Measurements from ENCODE around the gene TRMT44. TPM values are rescaled to one million over a fixed set of nuclear protein-coding genes. Genes with fewer than 3 reads are reported as not detected.

Gene TRMT44
- total and polyA plus RNA-seq, 2 of the 13 experiments (the other 11 are each of a cell fraction or from before 2014, with no cell fraction given): 5.8 to 8.6 TPM

DNA sequence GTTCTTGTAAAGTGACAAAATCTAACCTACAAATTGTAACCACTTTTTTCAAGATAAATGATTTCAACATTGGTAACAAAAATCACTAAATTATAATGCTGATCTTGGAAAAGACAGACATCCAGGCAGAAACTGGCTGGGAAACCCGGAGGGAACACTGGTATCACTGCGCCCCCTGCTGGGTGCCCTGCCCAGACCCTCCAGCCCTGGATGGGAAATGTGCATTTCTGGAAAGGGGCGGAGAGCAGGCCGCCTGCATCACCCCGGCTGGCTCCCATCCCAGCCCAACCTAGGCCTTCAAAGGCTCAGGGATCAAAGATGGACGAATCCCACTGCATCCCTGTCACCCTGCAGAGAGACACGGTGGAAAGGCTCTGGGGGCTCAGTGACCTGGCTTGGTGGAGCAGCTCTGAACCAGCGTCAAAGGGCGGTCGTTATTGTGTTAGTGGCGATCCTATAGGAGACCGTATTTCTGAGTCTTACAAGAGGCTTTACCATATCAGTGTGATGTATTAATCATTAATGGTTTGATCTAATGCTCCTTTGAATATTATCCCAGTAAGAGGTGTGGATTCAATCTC lies 37.3 kb upstream of the TRMT44 start (continued):
- TF ChIP-seq RBM39 (IDR thresholded peaks at IDR 0.05; ENCODE audit: low read depth, low read length, poor library complexity, severe bottlenecking): no peak
- peak; percentile 84 for TF ChIP-seq SMC3 (IDR thresholded peaks at IDR 0.05; ENCODE audit: low read length)
- TF ChIP-seq, protein P1, sequence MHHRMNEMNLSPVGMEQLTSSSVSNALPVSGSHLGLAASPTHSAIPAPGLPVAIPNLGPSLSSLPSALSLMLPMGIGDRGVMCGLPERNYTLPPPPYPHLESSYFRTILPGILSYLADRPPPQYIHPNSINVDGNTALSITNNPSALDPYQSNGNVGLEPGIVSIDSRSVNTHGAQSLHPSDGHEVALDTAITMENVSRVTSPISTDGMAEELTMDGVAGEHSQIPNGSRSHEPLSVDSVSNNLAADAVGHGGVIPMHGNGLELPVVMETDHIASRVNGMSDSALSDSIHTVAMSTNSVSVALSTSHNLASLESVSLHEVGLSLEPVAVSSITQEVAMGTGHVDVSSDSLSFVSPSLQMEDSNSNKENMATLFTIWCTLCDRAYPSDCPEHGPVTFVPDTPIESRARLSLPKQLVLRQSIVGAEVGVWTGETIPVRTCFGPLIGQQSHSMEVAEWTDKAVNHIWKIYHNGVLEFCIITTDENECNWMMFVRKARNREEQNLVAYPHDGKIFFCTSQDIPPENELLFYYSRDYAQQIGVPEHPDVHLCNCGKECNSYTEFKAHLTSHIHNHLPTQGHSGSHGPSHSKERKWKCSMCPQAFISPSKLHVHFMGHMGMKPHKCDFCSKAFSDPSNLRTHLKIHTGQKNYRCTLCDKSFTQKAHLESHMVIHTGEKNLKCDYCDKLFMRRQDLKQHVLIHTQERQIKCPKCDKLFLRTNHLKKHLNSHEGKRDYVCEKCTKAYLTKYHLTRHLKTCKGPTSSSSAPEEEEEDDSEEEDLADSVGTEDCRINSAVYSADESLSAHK (CRISPR knock-in tag; IDR thresholded peaks at IDR 0.05; ENCODE audit: borderline replicate concordance): no peak
- TF ChIP-seq, protein P2, sequence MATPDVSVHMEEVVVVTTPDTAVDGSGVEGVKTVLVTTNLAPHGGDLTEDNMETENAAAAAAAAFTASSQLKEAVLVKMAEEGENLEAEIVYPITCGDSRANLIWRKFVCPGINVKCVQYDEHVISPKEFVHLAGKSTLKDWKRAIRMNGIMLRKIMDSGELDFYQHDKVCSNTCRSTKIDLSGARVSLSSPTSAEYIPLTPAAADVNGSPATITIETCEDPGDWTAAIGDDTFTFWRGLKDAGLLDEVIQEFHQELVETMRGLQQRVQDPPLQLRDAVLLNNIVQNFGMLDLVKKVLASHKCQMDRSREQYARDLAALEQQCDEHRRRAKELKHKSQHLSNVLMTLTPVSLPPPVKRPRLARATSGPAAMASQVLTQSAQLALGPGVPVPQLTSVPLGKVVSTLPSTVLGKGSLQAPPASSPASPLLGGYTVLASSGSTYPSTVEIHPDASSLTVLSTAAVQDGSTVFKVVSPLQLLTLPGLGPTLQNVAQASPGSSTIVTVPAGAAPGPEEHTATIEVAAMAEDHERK (CRISPR knock-in tag; IDR thresholded peaks at IDR 0.05; ENCODE audit: low read depth): no peak
- no peak for TF ChIP-seq POLR2AphosphoS2 (IDR thresholded peaks at IDR 0.05; ENCODE audit: low read depth, low read length)
- TF ChIP-seq KAT7 (CRISPR knock-in tag; IDR thresholded peaks at IDR 0.05; ENCODE audit: borderline replicate concordance): no peak
- no peak for TF ChIP-seq PAWR (CRISPR knock-in tag; IDR thresholded peaks at IDR 0.05; ENCODE audit: borderline replicate concordance)
- TF ChIP-seq HNF4G (IDR thresholded peaks at IDR 0.05; ENCODE audit: borderline replicate concordance, low read depth, low read length): no peak
- no peak for TF ChIP-seq HNF4G (CRISPR knock-in tag; IDR thresholded peaks at IDR 0.05; ENCODE audit: borderline replicate concordance, low read depth)
- TF ChIP-seq ZNF224 (CRISPR knock-in tag; IDR thresholded peaks at IDR 0.05): no peak
- TF ChIP-seq, protein P3, sequence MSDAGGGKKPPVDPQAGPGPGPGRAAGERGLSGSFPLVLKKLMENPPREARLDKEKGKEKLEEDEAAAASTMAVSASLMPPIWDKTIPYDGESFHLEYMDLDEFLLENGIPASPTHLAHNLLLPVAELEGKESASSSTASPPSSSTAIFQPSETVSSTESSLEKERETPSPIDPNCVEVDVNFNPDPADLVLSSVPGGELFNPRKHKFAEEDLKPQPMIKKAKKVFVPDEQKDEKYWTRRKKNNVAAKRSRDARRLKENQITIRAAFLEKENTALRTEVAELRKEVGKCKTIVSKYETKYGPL (CRISPR knock-in tag; IDR thresholded peaks at IDR 0.05): no peak
- TF ChIP-seq, protein P4, sequence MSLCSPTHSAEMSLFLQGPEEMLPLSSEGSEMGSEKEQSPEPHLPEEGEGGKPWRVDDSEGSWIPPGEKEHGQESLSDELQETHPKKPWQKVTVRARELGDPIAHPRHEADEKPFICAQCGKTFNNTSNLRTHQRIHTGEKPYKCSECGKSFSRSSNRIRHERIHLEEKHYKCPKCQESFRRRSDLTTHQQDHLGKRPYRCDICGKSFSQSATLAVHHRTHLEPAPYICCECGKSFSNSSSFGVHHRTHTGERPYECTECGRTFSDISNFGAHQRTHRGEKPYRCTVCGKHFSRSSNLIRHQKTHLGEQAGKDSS (CRISPR knock-in tag; IDR thresholded peaks at IDR 0.05; ENCODE audit: borderline replicate concordance, low read depth): no peak
- TF ChIP-seq RBFOX2 (IDR thresholded peaks at IDR 0.05; ENCODE audit: low read depth, low read length): no peak
- TF ChIP-seq KAT2B (IDR thresholded peaks at IDR 0.05; ENCODE audit: borderline replicate concordance, low read depth, low read length): no peak
- no peak for TF ChIP-seq GABPA (IDR thresholded peaks at IDR 0.05; ENCODE audit: low read depth, low read length)
- TF ChIP-seq GABPA (CRISPR knock-in tag; IDR thresholded peaks at IDR 0.05; ENCODE audit: low read depth): no peak
- peak; percentile 41 for TF ChIP-seq SP5 (CRISPR knock-in tag; IDR thresholded peaks at IDR 0.05; ENCODE audit: borderline replicate concordance, low read depth)
- TF ChIP-seq, protein P5, sequence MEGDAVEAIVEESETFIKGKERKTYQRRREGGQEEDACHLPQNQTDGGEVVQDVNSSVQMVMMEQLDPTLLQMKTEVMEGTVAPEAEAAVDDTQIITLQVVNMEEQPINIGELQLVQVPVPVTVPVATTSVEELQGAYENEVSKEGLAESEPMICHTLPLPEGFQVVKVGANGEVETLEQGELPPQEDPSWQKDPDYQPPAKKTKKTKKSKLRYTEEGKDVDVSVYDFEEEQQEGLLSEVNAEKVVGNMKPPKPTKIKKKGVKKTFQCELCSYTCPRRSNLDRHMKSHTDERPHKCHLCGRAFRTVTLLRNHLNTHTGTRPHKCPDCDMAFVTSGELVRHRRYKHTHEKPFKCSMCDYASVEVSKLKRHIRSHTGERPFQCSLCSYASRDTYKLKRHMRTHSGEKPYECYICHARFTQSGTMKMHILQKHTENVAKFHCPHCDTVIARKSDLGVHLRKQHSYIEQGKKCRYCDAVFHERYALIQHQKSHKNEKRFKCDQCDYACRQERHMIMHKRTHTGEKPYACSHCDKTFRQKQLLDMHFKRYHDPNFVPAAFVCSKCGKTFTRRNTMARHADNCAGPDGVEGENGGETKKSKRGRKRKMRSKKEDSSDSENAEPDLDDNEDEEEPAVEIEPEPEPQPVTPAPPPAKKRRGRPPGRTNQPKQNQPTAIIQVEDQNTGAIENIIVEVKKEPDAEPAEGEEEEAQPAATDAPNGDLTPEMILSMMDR (CRISPR knock-in tag; IDR thresholded peaks at IDR 0.05): peak; percentile 90
- TF ChIP-seq STAG1 (CRISPR knock-in tag; IDR thresholded peaks at IDR 0.05): peak; percentile 92
- TF ChIP-seq ZNF746 (CRISPR knock-in tag; IDR thresholded peaks at IDR 0.05): no peak
- TF ChIP-seq NR2F1 (CRISPR knock-in tag; IDR thresholded peaks at IDR 0.05): no peak
- TF ChIP-seq ZNF556 (CRISPR knock-in tag; IDR thresholded peaks at IDR 0.05; ENCODE audit: borderline replicate concordance): no peak
